Activated T-helper 1 cell treated with anti-CD3 and anti-CD28 coated beads, Interleukin-12 subunit alpha, Interleukin-12 subunit beta, Interleukin-2, Interleukin-4 antibody, amounts not matched to agents 30 ng/mL and 10 ng/mL and 1 ng/mL, durations not matched to agents 14 hours and 24 hours and 36 hours (primary cell): Measurements from ENCODE around the gene KRT34. TPM values are rescaled to one million over a fixed set of nuclear protein-coding genes. Genes with fewer than 3 reads are reported as not detected.
"Not testable (repeated sequence)": the region's sequence is repeated elsewhere in the genome, so short reads cannot be mapped to it uniquely, and the experiment has no call there.

ENCODE experiments used
- DNase-seq: peaks from one replicate; pipeline ENCODE4 v3.0.0; 2021; ENCODE audit warnings: low spot score
- H3K27ac Mint-ChIP-seq: one replicate; pipeline ENCODE4 v1.8.0; 2021; ENCODE audit warnings: mild to moderate bottlenecking, mixed read lengths
- H3K27me3 Mint-ChIP-seq: one replicate; pipeline ENCODE4 v1.8.0; 2022; ENCODE audit warnings: mild to moderate bottlenecking, moderate library complexity, mixed read lengths; ENCODE audit not compliant: insufficient read depth
- H3K36me3 Mint-ChIP-seq: one replicate; pipeline ENCODE4 v1.8.0; 2021; ENCODE audit warnings: low read depth, mixed read lengths
- H3K4me1 Mint-ChIP-seq: one replicate; pipeline ENCODE4 v1.8.0; 2021; ENCODE audit warnings: low read depth, mixed read lengths
- H3K4me3 Mint-ChIP-seq: one replicate; pipeline ENCODE4 v1.8.0; 2021; ENCODE audit warnings: mild to moderate bottlenecking, moderate library complexity, mixed read lengths
- H3K9me3 Mint-ChIP-seq: one replicate; pipeline ENCODE4 v1.8.0; 2021; ENCODE audit warnings: mixed read lengths
- intact Hi-C: fragments of 100-400 bp; cut with micrococcal nuclease; formaldehyde crosslinking; loops from one replicate; pipeline ENCODE4 v1.15.1; 2024
- total RNA-seq: library from RNA; stranded (reverse); gene quantifications from 2 replicates; pipeline ENCODE4 v1.2.3, GENCODE V29; 2022

The KRT34 gene
- total RNA-seq, 1 donor from 2014 or later, result not detected

DNA sequence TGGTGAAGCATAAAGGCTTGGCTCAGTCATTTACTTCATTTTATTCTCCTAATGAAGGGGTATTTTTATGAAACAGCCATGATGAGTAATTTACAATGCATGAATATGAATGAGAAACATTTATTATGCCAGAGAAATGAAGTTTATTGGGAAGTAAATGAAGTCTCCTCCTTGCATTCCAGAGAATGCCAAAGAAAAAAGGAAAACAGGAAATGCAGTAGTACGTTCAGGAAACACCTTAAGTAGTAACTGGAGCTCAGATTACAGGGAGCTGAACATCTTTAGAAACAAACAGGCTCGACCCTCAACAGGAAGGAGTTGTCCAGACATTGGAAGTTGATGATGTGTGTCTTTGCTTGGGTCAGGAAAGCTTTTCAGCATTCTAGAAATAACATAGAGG is 4.6 kb downstream of the KRT34 start:
- Mint-ChIP-seq H3K9me3 (peaks cover 5% of the 10 kb centered on the region), H3K4me3 (no peak overlapping the region), H3K4me1 (no peaks in the 10 kb centered on the region), H3K36me3 (no peaks in the 10 kb centered on the region), H3K27ac (no peak overlapping the region), H3K27me3 (peaks cover 6% of the 10 kb centered on the region)
- DNase-seq, result no peak
- intact Hi-C loops, result no loop called here

DNA sequence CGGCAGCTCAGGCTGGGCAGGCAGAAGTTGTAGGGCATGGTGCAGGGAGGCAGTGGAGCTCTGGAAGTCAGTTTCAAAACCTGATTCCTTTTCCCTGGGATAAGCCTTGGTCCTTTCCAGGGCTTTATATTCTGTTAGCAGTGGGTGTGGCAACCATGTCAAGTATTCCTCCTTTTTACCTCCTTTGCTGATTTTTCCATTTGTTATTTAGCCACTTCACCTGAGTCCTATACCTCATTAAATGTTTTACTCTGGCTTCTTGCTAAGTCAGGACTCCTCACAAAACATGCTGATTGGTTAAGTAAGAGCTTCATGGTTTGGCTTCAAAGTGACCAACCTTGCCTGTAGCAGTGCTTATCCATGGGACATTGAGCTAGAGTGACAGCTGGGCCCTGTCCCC is 12.4 kb downstream of the KRT34 start, which contains the start of gene KRT33B:
Gene KRT33B, minus strand, starts transcription at position 101 of the 400 bp plus-strand sequence. Its CDS starts 63 bp downstream, at position 38.
- DNase-seq, result no peak
- H3K27ac Mint-ChIP-seq, result no peak within 1 kb of the TSS
- peaks cover 5% of the 10 kb centered on the region for H3K9me3 Mint-ChIP-seq

DNA sequence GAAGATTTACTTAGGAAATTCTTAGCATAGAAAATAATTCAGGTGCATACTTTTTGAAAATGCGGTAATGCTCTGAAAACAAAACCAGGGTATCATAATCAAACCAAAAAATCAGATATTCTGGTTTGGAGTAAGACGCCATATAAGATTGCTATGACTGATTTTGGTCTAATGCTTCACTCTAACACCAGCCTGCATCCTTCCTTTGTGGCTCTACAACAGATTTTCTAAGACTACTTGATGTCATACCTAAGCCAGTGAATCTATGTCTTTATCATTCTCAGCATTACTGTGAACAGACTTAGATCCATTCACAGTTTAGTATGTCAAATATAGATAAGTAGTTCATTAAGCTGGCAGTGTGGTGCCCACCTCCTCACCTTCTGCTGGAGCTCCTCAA is 13.1 kb downstream of the KRT34 start:
- Mint-ChIP-seq H3K27ac (no peak overlapping the region), H3K4me3 (no peak overlapping the region), H3K36me3 (no peaks in the 10 kb centered on the region), H3K9me3 (no peaks in the 10 kb centered on the region), H3K27me3 (peaks cover 6% of the 10 kb centered on the region), H3K4me1 (no peaks in the 10 kb centered on the region)
- intact Hi-C loops, result no loop called here
- no peak for DNase-seq

More for the DNA sequence above, 12.4 kb downstream of the KRT34 start, which contains the start of gene KRT33B:
- Mint-ChIP-seq H3K4me3 (no peak within 1 kb of the TSS), H3K27me3 (peaks cover 9% of the 10 kb centered on the region), H3K36me3 (no peaks in the 10 kb centered on the region), H3K4me1 (no peaks in the 10 kb centered on the region)
- intact Hi-C loops, result no loop called here

DNA sequence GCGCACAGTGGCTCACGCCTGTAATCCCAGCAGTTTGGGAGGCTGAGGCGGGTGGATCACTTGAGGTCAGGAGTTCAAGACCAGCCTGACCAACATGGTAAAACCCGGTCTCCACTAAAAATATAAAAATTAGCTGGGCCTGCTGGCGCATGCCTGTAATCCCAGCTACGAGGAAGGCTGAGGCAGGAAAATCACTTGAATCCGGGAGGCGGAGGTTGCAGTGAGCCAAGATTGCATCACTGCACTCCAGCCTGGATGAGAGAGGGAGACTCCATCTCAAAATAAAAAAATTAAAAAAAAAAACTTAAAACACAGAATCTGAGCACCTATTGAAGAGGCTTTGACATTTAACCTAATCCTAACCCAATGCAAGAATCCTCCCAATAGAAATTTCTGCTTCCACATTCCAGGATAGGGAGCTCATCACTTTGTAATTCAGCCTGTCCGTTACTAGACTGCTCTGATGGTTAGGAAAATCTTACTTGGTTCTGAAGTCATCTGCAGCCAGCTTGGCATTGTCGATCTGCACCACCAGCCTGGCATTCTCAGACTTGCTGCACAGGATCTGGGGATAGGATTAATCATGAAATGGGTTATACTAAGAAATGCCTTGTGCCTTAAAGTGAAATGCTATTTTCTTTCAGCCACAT is 14.6 kb downstream of the KRT34 start:
- no peak for DNase-seq
- H3K36me3 Mint-ChIP-seq, result no peaks in the 10 kb centered on the region
- H3K27ac Mint-ChIP-seq, result no peak overlapping the region

DNA sequence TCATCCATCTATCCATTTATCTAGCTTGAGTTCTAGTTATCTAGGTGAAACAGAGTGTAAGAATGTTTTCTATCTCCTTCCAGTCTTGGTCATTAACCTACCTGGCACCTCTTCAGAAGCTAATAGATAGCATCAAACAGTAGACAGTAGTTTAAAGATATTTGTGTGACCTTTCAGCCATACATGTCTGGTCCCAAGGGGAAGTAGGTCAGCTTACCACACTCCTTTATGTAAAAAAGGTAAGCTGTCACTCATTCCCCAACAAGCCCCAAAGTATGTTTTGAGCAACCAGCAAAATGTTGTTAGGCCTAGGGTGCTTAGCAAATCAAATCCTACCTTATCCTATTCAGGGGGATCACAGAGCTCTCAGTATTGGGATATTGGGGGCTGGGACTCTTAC is 16.0 kb downstream of the KRT34 start:
- no peaks in the 10 kb centered on the region for H3K9me3 Mint-ChIP-seq

More for the DNA sequence above, 14.6 kb downstream of the KRT34 start:
- H3K4me3 Mint-ChIP-seq, result no peak overlapping the region
- H3K4me1 Mint-ChIP-seq, result no peaks in the 10 kb centered on the region
- intact Hi-C loops, result no loop called here
- H3K9me3 Mint-ChIP-seq, result no peaks in the 10 kb centered on the region
- peaks cover 3% of the 10 kb centered on the region for H3K27me3 Mint-ChIP-seq

DNA sequence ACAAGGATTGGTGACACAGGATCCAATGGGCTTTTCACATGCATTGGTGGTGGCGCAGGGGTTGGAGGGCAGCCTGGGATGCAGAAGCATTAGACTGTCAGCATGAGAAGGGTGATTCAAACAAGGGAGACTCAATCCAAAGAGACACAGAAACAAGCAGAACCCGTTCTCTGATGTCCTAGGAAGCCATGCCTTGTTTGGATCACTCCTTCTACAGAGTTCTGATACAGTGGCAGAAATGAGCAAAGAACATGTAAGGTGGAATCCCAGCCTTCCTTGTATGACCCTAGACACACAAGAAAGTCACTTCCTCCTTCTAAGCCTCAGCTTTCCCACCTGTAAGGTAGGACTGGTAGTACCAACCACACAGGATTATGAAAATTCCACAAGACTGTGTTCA is 18.2 kb downstream of the KRT34 start:
- Mint-ChIP-seq H3K27me3 (peaks cover 5% of the 10 kb centered on the region), H3K4me1 (no peaks in the 10 kb centered on the region), H3K4me3 (no peak overlapping the region), H3K27ac (no peak overlapping the region), H3K9me3 (no peaks in the 10 kb centered on the region), H3K36me3 (no peaks in the 10 kb centered on the region)
- no peak for DNase-seq
- intact Hi-C loops, result no loop called here

More for the DNA sequence above, 16.0 kb downstream of the KRT34 start:
- Mint-ChIP-seq H3K27me3 (no peaks in the 10 kb centered on the region), H3K27ac (no peak overlapping the region), H3K36me3 (no peaks in the 10 kb centered on the region), H3K4me3 (no peak overlapping the region), H3K4me1 (no peaks in the 10 kb centered on the region)
- intact Hi-C loops, result no loop called here
- no peak for DNase-seq

DNA sequence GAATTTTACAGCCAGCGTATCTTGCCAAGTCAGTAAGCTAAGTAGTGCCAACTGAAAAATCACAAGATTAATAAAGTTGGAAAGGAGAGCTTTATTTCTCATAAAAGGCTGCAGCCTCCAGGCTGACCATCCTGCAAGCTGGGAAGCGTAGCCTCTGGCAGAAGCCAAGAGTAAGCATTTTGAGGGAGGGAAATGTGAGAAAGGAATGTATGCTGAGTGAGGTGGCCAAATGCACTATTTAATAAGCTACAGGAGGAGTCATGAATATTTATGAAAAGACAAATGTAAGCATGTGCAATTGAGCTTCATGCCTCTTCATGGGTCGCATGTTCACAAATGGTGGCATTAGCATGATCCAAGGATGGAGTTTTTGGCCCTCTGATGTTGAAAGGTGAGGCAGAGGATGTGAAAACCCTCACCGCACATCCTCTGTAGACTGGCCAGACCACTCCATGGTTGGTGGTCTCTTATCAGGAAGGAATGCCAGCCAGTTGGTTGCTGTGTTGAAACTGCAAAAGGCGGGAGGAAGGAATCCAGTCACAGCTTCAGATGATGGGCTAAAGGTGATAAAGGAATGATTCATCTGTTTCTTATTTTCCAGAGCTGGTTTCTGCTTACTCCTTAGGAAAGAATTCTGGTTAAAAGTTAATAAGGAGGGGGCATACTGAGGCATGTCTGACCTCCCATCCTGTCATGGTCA is 21.7 kb downstream of the KRT34 start:
- no peak overlapping the region for H3K27ac Mint-ChIP-seq
- DNase-seq, result no peak
- H3K27me3 Mint-ChIP-seq, result peaks cover 12% of the 10 kb centered on the region
- H3K36me3 Mint-ChIP-seq, result no peaks in the 10 kb centered on the region
- H3K4me3 Mint-ChIP-seq, result no peak overlapping the region
- intact Hi-C loops, result no loop called here
- H3K4me1 Mint-ChIP-seq, result no peaks in the 10 kb centered on the region
- H3K9me3 Mint-ChIP-seq, result no peaks in the 10 kb centered on the region

DNA sequence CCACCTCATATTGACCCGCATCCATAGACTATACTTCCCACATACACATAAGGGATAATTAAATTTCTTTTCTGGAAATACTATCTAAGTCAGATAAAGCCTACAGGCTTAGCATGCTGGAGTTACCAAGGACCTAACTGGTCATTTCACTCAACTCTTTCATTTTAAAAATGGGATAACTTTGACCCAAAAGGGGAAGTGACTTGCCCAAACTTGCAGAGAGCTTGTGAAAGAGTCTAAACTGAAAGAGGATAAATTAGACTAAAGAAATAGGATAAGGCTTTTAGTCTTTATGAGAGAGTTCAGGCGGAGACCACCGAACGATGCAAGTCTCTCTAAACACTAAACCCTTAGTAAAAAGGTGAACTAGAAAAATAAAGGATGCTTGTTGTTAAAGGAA is 27.6 kb downstream of the KRT34 start:
- H3K36me3 Mint-ChIP-seq, result no peaks in the 10 kb centered on the region
- H3K9me3 Mint-ChIP-seq, result no peaks in the 10 kb centered on the region
- no peak overlapping the region for H3K4me3 Mint-ChIP-seq
- no peak for DNase-seq
- H3K27me3 Mint-ChIP-seq, result peaks cover 27% of the 10 kb centered on the region
- no peak overlapping the region for H3K27ac Mint-ChIP-seq
- no peaks in the 10 kb centered on the region for H3K4me1 Mint-ChIP-seq
- intact Hi-C loops, result no loop called here

DNA sequence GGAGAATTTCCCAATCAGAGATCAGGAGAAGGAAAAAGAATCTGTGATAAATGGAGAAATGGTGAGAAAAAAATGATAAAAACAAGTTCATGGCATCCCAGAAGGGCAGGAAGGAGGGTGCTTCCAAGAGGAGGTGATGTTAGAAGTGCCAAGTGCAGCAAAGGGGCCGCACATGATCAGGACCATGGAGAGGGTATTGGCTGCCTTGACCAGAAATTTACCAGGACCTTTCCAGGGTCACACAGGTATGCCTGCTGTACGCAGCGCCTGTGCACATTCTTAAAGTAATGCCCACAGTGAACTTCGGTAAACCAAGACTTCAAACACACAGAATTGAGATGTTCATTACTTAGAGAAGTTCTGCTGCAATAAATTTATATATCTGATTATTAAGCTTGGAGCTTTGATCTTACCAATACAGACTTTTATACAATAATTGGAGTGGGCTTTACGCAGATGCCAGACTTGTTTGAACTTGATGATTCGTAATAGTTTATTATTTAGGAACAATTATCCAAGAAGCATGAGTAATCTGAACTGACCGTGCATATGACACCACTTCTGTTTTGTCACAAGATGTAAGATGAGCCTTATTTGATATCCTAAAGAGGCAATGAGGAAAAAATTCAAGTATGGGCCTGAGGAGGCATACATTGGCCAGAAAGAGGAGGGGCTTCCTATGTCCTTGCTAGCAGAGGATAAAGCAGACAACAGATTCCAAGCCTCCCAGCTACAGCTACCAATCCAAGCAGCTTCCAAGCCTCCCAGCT is 29.3 kb downstream of the KRT34 start:
- H3K27ac Mint-ChIP-seq, result no peak overlapping the region
- peaks cover 24% of the 10 kb centered on the region for H3K27me3 Mint-ChIP-seq
- H3K9me3 Mint-ChIP-seq, result no peaks in the 10 kb centered on the region
- DNase-seq, result no peak
- no peaks in the 10 kb centered on the region for H3K4me1 Mint-ChIP-seq
- intact Hi-C loops, result no loop called here
- H3K4me3 Mint-ChIP-seq, result no peak overlapping the region
- no peaks in the 10 kb centered on the region for H3K36me3 Mint-ChIP-seq

DNA sequence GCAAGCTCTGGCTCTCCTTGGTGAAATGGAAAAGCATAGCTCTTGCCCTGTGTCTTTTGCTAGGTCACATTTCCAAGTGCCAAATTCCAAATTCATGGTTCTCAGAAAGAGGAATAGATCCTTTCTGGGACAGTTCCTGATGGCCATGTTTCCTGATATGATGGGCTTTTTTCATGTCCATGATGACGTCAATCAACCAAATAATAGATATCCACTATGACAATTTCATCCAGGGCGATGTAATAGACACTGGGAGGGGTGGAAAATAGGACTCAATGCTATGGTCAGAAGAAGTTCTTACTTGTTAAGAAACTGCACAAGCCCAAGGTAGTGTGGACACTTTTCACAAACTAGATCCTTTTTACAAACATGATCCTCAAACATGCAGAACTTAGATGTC is 30.9 kb downstream of the KRT34 start:
- Mint-ChIP-seq H3K4me1 (no peaks in the 10 kb centered on the region), H3K9me3 (no peaks in the 10 kb centered on the region), H3K4me3 (no peak overlapping the region), H3K36me3 (no peaks in the 10 kb centered on the region), H3K27ac (no peak overlapping the region), H3K27me3 (peaks cover 24% of the 10 kb centered on the region)
- DNase-seq, result no peak
- intact Hi-C loops, result no loop called here

DNA sequence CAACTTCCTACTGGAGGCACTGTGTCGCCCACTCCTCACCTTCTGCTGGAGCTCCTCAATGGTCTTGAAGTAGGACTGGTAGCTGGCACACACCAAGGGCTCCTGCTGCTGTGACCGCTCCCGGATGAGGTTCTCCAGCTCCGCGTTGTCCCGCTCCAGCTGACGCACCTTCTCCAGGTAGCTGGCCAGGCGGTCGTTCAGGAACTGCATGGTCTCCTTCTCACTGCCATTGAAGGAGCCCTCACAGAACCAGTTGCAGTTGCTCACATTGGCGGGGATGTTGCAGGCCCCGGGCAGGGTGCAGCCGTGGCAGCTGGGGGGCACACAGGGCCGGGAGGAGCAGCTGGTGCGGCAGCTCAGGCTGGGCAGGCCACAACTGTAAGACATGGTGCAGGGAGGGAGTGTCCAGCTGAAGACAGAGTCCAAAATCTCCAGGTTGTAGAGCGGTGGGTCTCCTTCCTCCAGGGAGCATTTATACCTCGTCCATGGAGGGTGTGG is 31.7 kb downstream of the KRT34 start, which contains the start of gene KRT33A:
Gene KRT33A, minus strand, starts transcription at position 448 of the 498 bp plus-strand sequence. Its CDS starts 61 bp downstream, at position 387.
- intact Hi-C loops, DNase-seq, H3K9me3 Mint-ChIP-seq, H3K4me3 Mint-ChIP-seq, H3K36me3 Mint-ChIP-seq, H3K4me1 Mint-ChIP-seq, H3K27ac Mint-ChIP-seq: not testable (repeated sequence)
- H3K27me3 Mint-ChIP-seq, result peaks cover 24% of the 10 kb centered on the region

DNA sequence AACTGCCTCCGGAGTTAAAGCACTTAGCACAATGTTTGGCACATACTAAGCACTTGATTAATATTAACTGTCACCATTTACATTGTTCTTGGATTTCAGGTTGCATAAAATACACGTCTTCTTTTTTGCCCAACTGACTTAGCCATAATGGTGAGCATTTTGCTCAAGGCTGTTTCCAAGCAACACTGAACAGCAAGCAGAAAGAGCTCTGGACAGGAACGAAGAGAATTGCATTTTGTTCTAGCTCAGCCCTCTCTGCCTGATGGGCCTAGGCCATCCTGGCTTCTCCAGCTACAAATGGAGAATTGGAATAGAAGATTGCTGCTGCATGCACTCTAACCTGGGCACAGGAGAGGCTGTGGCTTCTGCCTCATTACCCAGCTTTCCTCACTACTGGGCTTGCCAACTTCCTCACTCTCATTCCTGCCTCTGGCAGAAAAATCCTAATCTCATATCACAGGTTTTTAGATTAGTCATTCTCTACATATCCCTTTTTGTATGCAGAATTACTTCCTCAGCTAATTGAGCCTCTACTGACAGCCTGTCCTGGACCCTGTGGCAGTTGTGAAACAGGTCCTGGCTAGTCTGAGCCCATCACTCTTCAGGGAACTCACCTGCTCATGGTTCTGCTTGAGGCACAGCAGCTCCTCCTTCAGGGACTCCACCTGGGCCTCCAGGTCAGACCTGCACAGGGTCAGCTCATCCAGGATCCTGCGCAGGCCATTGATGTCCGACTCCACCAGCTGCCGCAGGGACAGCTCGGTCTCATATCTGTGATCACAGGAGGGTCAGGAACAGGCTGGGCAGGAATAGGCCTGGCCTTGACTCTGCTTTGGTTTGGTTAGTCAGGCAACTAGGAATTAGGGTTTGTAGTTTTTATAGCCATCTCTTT is 34.0 kb downstream of the KRT34 start:
- Mint-ChIP-seq H3K36me3 (peaks cover 3% of the 10 kb centered on the region), H3K4me1 (peaks cover 3% of the 10 kb centered on the region), H3K27ac (no peak overlapping the region), H3K4me3 (no peak overlapping the region), H3K9me3 (peaks cover 3% of the 10 kb centered on the region), H3K27me3 (peaks cover 30% of the 10 kb centered on the region)
- intact Hi-C loops, result no loop called here
- no peak for DNase-seq
